ENCODE results near the gene SURF1. TPM values are rescaled to one million over a fixed set of nuclear protein-coding genes. Genes with fewer than 3 reads are reported as not detected.

The SURF1 gene
- total RNA-seq, 2 donors from 2014 or later: 45.1 to 54.4 TPM

- H3K4me3 ChIP-seq (ENCODE audit: low read length): no peak overlapping the region
- Mint-ChIP-seq H3K4me3 (no peak overlapping the region), H3K27me3 (ENCODE audit: insufficient read depth) (peaks cover 11% of the 10 kb centered on the region), H3K27ac (no peak overlapping the region), H3K4me1 (no peaks in the 10 kb centered on the region), H3K36me3 (ENCODE audit: low read depth) (no peaks in the 10 kb centered on the region), H3K9me3 (peaks cover 12% of the 10 kb centered on the region)
- DNase-seq: no peak
- no peaks in the 10 kb centered on the region for H3K4me1 ChIP-seq (ENCODE audit: control insufficient read depth, insufficient read depth, low read length)
- H3K36me3 ChIP-seq (ENCODE audit: control insufficient read depth, insufficient read depth, low read length): no peaks in the 10 kb centered on the region
- H3K27me3 ChIP-seq (ENCODE audit: control insufficient read depth, insufficient read depth, low read length, poor library complexity, severe bottlenecking): no peaks in the 10 kb centered on the region
- H3K9ac ChIP-seq (ENCODE audit: extremely low read depth, low read length, poor library complexity, severe bottlenecking): no peak overlapping the region
- no peak for TF ChIP-seq CTCF (conservative IDR thresholded peaks at IDR 0.05)
- WGBS, 2 experiments (ENCODE audit: insufficient coverage in 1 of 2, insufficient read length in 1 of 2): 92% methylated on average over 12 to 13 of the region's 13 CpGs
- no peak overlapping the region for H3K27ac ChIP-seq (ENCODE audit: low read depth, low read length)
- H3K9me3 ChIP-seq (ENCODE audit: control insufficient read depth, low read length): no peaks in the 10 kb centered on the region
Measured at GRCh38 chr9:133386338-133386737, 30.1 kb upstream of the SURF1 start.

- H3K4me1 ChIP-seq (ENCODE audit: control insufficient read depth, insufficient read depth, low read length): no peaks in the 10 kb centered on the region
- H3K9me3 ChIP-seq (ENCODE audit: control insufficient read depth, low read length): no peaks in the 10 kb centered on the region
- H3K27me3 ChIP-seq (ENCODE audit: control insufficient read depth, insufficient read depth, low read length, poor library complexity, severe bottlenecking): no peaks in the 10 kb centered on the region
- Mint-ChIP-seq H3K27ac (no peak overlapping the region), H3K9me3 (peaks cover 7% of the 10 kb centered on the region), H3K4me3 (no peak overlapping the region), H3K36me3 (ENCODE audit: low read depth) (no peaks in the 10 kb centered on the region), H3K4me1 (no peaks in the 10 kb centered on the region), H3K27me3 (ENCODE audit: insufficient read depth) (peaks cover 8% of the 10 kb centered on the region)
- WGBS, 2 experiments (ENCODE audit: insufficient coverage in 1 of 2, insufficient read length in 1 of 2): 89 to 93% methylated on average over 12 to 14 of the region's 14 CpGs
- no peaks in the 10 kb centered on the region for H3K36me3 ChIP-seq (ENCODE audit: control insufficient read depth, insufficient read depth, low read length)
- DNase-seq: no peak
- H3K27ac ChIP-seq (ENCODE audit: low read depth, low read length): no peak overlapping the region
- H3K4me3 ChIP-seq (ENCODE audit: low read length): no peak overlapping the region
- no peak overlapping the region for H3K9ac ChIP-seq (ENCODE audit: extremely low read depth, low read length, poor library complexity, severe bottlenecking)
- TF ChIP-seq CTCF (conservative IDR thresholded peaks at IDR 0.05): no peak
Measured at GRCh38 chr9:133385452-133385851, 29.2 kb upstream of the SURF1 start.

- no peaks in the 10 kb centered on the region for H3K36me3 ChIP-seq (ENCODE audit: control insufficient read depth, insufficient read depth, low read length)
- no peak for DNase-seq
- peaks cover 4% of the 10 kb centered on the region for H3K27me3 Mint-ChIP-seq (ENCODE audit: insufficient read depth)
- H3K36me3 Mint-ChIP-seq (ENCODE audit: low read depth): no peaks in the 10 kb centered on the region
- no peaks in the 10 kb centered on the region for H3K4me1 ChIP-seq (ENCODE audit: control insufficient read depth, insufficient read depth, low read length)
- no peak overlapping the region for H3K9ac ChIP-seq (ENCODE audit: extremely low read depth, low read length, poor library complexity, severe bottlenecking)
- no peak overlapping the region for H3K27ac ChIP-seq (ENCODE audit: low read depth, low read length)
- H3K4me1 Mint-ChIP-seq: no peaks in the 10 kb centered on the region
- H3K4me3 Mint-ChIP-seq: no peak overlapping the region
- H3K27me3 ChIP-seq (ENCODE audit: control insufficient read depth, insufficient read depth, low read length, poor library complexity, severe bottlenecking): no peaks in the 10 kb centered on the region
- H3K4me3 ChIP-seq (ENCODE audit: low read length): no peak overlapping the region
- H3K9me3 Mint-ChIP-seq: peaks cover 3% of the 10 kb centered on the region
- WGBS, 2 experiments (ENCODE audit: insufficient coverage in 1 of 2, insufficient read length in 1 of 2): 89 to 93% methylated on average over 13 to 17 of the region's 17 CpGs
- H3K27ac Mint-ChIP-seq: no peak overlapping the region
- no peak for TF ChIP-seq CTCF (conservative IDR thresholded peaks at IDR 0.05)
- no peaks in the 10 kb centered on the region for H3K9me3 ChIP-seq (ENCODE audit: control insufficient read depth, low read length)
Measured at GRCh38 chr9:133384736-133385321, 28.5 kb upstream of the SURF1 start.

Data from endodermal cell (in vitro differentiated cells).